SU-DHL-6 (cell line): ENCODE results near the gene MMP17.

Experiments
- H2AFZ ChIP-seq: fragments of 200-600 bp; sonication (generic); 2 replicates; pipeline ENCODE4 v1.6.1; 2014; ENCODE audit warnings: low read depth, mild to moderate bottlenecking, moderate library complexity, mixed read lengths, antibody characterized with exemption, low read length; ENCODE audit not compliant: severe bottlenecking
- H3F3A ChIP-seq: fragments of 200-600 bp; shearing (Covaris generic); 2 replicates; pipeline ENCODE4 v1.6.0; 2016; ENCODE audit warnings: antibody characterized with exemption, mild to moderate bottlenecking; ENCODE audit not compliant: insufficient read depth
- H3K27ac ChIP-seq: fragments of 200-600 bp; sonication (generic); 2 replicates; pipeline ENCODE4 v1.5.1; 2016; ENCODE audit warnings: low read depth, mild to moderate bottlenecking, low read length, moderate library complexity, mixed read lengths
- H3K27me3 ChIP-seq: fragments of 200-600 bp; sonication (generic), shearing (Covaris generic); 2 replicates; pipeline ENCODE4 v1.6.0; 2014; ENCODE audit warnings: mild to moderate bottlenecking, low read length
- H3K36me3 ChIP-seq: fragments of 200-600 bp; sonication (generic); 2 replicates; pipeline ENCODE4 v1.6.1; 2014; ENCODE audit warnings: mild to moderate bottlenecking, low read length, mixed read lengths
- H3K4me2 ChIP-seq: fragments of 300-600, 200-600 bp; shearing (Covaris generic), sonication (generic); 2 replicates; pipeline ENCODE4 v1.6.0; 2014; ENCODE audit warnings: low read length, low read depth, mild to moderate bottlenecking; ENCODE audit not compliant: poor library complexity, severe bottlenecking
- H3K4me3 ChIP-seq: fragments of 200-600 bp; sonication (generic); 2 replicates; pipeline ENCODE4 v1.5.1; 2014; ENCODE audit warnings: antibody characterized with exemption, low read length, mild to moderate bottlenecking, mixed read lengths; ENCODE audit not compliant: insufficient read depth, poor library complexity, severe bottlenecking
- H3K79me2 ChIP-seq: fragments of 200-600 bp; sonication (generic); 2 replicates; pipeline ENCODE4 v1.6.1; 2014; ENCODE audit warnings: mild to moderate bottlenecking, low read length, moderate library complexity; ENCODE audit not compliant: insufficient read depth
- H3K9ac ChIP-seq: fragments of 200-600 bp; sonication (generic); 2 replicates; pipeline ENCODE4 v1.7.0; 2014; ENCODE audit warnings: mild to moderate bottlenecking, low read length
- H3K9me2 ChIP-seq: fragments of 200-600 bp; sonication (generic); replicated peaks from 2 replicates; pipeline ENCODE4 v1.6.1; 2014; ENCODE audit warnings: low read length; ENCODE audit not compliant: insufficient read depth
- H3K9me3 ChIP-seq: fragments of 200-600 bp; sonication (generic); 2 replicates; pipeline ENCODE4 v1.6.1; 2014; ENCODE audit warnings: low read length, mixed read lengths; ENCODE audit not compliant: insufficient read depth
- H4K20me1 ChIP-seq: fragments of 200-600 bp; sonication (generic); 2 replicates; pipeline ENCODE4 v1.6.1; 2014; ENCODE audit warnings: low read depth, mild to moderate bottlenecking, antibody characterized with exemption, low read length, moderate library complexity, mixed read lengths
- EZH2phosphoT487 ChIP-seq: fragments of 200-600 bp; sonication (generic), shearing (Covaris generic); conservative IDR thresholded peaks from 2 replicates; pipeline ENCODE4 v1.6.1; 2018; ENCODE audit warnings: mild to moderate bottlenecking, antibody characterized with exemption, low read length, moderate library complexity, mixed read lengths
- TF ChIP-seq, protein P1 (sequence below): fragments of 200-600 bp; sonication (generic); IDR thresholded peaks from one replicate; pipeline ENCODE4 v1.5.1; 2017; ENCODE audit warnings: antibody characterized with exemption, mild to moderate bottlenecking, low read length, moderate library complexity; ENCODE audit not compliant: insufficient read depth, poor library complexity, severe bottlenecking

Gene MMP17

GRCh38 chr12:131829791-131830334, 1.7 kb downstream of the MMP17 start:
- Histone ChIP-seq H3K4me3 (no peak overlapping the region), H3F3A (no peaks in the 10 kb centered on the region), H4K20me1 (no peaks in the 10 kb centered on the region), H3K79me2 (no peaks in the 10 kb centered on the region), H3K36me3 (no peaks in the 10 kb centered on the region), H2AFZ (no peak overlapping the region), H3K9me2 (no peaks in the 10 kb centered on the region), H3K9me3 (no peaks in the 10 kb centered on the region), H3K27me3 (no peaks in the 10 kb centered on the region), H3K4me2 (no peak overlapping the region), H3K9ac (no peak overlapping the region), H3K27ac (no peak overlapping the region)
- TF ChIP-seq, protein P1, sequence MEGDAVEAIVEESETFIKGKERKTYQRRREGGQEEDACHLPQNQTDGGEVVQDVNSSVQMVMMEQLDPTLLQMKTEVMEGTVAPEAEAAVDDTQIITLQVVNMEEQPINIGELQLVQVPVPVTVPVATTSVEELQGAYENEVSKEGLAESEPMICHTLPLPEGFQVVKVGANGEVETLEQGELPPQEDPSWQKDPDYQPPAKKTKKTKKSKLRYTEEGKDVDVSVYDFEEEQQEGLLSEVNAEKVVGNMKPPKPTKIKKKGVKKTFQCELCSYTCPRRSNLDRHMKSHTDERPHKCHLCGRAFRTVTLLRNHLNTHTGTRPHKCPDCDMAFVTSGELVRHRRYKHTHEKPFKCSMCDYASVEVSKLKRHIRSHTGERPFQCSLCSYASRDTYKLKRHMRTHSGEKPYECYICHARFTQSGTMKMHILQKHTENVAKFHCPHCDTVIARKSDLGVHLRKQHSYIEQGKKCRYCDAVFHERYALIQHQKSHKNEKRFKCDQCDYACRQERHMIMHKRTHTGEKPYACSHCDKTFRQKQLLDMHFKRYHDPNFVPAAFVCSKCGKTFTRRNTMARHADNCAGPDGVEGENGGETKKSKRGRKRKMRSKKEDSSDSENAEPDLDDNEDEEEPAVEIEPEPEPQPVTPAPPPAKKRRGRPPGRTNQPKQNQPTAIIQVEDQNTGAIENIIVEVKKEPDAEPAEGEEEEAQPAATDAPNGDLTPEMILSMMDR: no peak
- no peak for TF ChIP-seq EZH2phosphoT487

DNA sequence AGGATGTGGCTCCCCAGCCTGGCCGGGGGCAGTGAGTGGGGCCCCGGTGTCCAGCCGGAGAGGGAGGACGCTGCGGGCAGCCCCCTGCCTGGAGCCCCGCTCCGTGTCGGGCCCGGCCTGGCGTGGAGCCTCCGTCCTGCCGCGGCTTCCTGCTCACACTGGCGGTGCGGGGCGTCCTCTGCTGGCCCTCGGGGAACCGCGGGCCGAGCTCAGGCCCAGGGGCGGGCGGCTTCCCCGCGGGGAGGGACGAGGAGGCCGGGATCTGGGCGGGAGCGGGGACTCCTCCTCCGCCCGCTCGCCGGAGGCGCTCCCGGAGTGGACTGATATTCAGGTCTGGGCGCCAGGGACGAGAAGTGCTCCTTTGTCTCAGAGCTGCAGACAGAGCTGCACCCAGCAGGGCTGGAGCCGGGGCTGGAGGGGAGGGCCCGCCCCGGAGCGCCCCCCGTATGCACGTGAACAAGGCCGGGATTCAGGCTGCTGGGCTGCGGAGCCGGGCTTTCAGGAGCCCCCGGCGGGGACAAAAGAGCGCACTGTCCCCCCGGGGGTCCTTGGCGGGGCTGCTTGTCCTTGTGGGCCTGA, 2.2 kb downstream of the MMP17 start:
- Histone ChIP-seq H3K9me2 (no peaks in the 10 kb centered on the region), H3K4me3 (no peak overlapping the region)

DNA sequence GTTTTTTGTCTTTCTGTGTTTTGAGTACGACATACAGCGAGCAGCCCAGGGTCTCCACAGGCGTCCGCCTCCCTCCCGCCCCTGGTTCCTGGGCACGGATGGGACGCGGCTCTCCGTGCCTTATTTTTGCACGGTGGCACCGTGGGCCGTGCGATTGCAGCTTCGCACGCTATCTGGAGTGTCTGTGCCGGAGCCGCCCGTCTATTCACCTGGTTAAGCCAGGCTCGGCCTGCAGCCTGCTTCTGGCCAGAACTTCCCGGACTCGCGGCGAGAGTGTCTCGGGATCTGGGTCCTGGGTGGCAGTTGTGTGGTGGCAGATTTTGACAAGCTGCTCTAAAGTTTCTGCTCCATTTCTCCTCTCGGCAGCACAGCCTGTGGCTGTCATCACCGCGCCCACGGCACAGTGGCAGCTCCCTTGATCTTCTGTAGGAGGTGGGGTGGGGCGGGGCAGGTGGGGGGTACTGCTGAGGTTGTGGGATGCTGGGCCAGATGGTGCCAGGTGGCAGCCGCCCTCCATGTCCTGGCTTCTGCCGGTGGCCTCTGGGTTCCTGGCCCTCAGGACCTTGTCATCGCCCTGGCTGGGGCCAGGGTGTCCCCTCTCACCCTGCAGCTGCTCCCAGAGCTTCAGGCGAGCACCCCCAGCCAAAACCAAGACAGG, 2.9 kb downstream of the MMP17 start:
- no peaks in the 10 kb centered on the region for H3K36me3 ChIP-seq
- no peaks in the 10 kb centered on the region for H3F3A ChIP-seq
- H3K27ac ChIP-seq: no peak overlapping the region
- TF ChIP-seq, protein P1: no peak
- no peak for TF ChIP-seq EZH2phosphoT487
- no peak overlapping the region for H2AFZ ChIP-seq
- no peaks in the 10 kb centered on the region for H3K9me2 ChIP-seq
- no peak overlapping the region for H3K4me2 ChIP-seq
- H3K27me3 ChIP-seq: no peaks in the 10 kb centered on the region
- H3K9ac ChIP-seq: no peak overlapping the region
- no peak overlapping the region for H3K4me3 ChIP-seq
- H3K9me3 ChIP-seq: no peaks in the 10 kb centered on the region
- no peaks in the 10 kb centered on the region for H3K79me2 ChIP-seq
- H4K20me1 ChIP-seq: no peaks in the 10 kb centered on the region

More for the DNA sequence above, 2.2 kb downstream of the MMP17 start:
- no peaks in the 10 kb centered on the region for H3K9me3 ChIP-seq
- H3K4me2 ChIP-seq: no peak overlapping the region
- no peaks in the 10 kb centered on the region for H3K27me3 ChIP-seq
- no peak overlapping the region for H2AFZ ChIP-seq
- no peak overlapping the region for H3K9ac ChIP-seq
- no peak overlapping the region for H3K27ac ChIP-seq
- H3K36me3 ChIP-seq: no peaks in the 10 kb centered on the region
- H4K20me1 ChIP-seq: no peaks in the 10 kb centered on the region
- no peaks in the 10 kb centered on the region for H3K79me2 ChIP-seq
- TF ChIP-seq, protein P1: no peak
- no peak for TF ChIP-seq EZH2phosphoT487
- no peaks in the 10 kb centered on the region for H3F3A ChIP-seq
